Renal pelvis (tissue), 4 donors: ENCODE results near the gene SLC9A7. TPM values are rescaled to one million over a fixed set of nuclear protein-coding genes. Genes with fewer than 3 reads are reported as not detected.

Experiments
- DNase-seq: peaks from one replicate; pipeline ENCODE4 v3.0.0-alpha.2; 2013
- polyA plus RNA-seq, 3 donors: library from polyadenylated mRNA; unstranded; fragments of 120-200 nt; gene quantifications; one replicate each; pipeline ENCODE4 v1.2.1, GENCODE V29; 2013; ENCODE audit not compliant: insufficient read length in 3 of 3

The SLC9A7 gene
- polyA plus RNA-seq, 3 donors = 4.0 to 4.8 (median 4.2) TPM

- DNase-seq = no peak
Measured at GRCh38 chrX:46610070-46610658, 148.8 kb downstream of the SLC9A7 start.

DNA sequence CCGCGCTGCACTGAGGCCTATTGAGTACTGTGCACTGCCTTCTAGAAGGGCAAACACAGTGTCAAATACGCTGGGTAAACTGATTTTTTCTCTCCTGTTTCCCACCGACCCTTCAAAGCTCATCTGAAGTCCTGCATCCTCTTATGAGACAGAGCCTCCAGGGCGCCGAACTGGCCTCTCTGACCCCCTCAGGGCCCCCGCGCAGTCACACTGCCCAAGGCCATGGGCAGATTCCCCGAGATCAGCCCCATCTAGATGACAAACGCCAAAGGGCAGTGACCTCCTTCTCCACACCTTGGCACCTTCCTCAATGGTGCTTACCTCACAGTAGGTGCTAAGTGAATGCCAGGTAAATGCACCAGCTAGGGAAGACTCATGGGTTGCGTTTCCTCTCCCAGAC, 151.0 kb downstream of the SLC9A7 start:
- DNase-seq = no peak

GRCh38 chrX:46602468-46603102, 156.3 kb downstream of the SLC9A7 start:
- no peak for DNase-seq

DNA sequence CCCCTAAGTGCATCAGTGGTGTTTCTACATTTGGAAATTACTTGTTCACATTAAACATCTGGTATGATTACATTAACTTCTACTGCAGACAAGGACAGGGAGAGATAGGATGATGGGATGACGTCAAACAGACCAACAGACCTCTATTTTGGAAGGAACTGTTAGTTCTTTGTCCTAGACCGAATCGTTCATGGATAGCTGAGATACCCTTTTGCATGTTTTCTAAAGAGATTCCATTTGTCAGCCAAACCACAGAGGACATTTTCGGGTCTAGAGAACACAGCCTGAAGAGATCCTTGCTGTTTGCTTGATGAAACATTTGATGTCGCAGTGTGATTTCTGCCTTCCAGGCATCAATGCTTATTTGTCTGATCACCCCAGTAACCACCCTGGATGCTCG, 157.6 kb downstream of the SLC9A7 start:
- no peak for DNase-seq

- no peak for DNase-seq
Measured at GRCh38 chrX:46599051-46599560, 159.8 kb downstream of the SLC9A7 start.

DNA sequence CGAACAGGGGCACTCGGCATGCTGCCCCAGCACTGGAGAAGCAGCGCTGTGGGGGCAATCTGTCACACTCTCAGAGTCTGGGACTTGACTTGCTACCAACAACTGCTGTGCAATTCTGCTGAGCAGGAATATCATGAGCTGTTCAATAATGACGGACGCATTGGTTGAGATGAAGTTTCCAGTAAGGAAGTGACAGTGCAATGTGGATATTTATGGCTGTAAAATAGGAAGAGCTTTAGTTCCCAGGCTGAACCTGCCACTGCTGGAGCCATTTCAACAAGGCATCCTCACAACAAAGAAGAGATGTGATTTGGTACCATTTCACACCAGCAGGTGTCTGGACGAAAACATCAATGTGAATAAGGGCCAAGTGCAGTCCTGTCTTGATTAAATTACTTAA, 161.1 kb downstream of the SLC9A7 start:
- no peak for DNase-seq

GRCh38 chrX:46597208-46597607, 161.7 kb downstream of the SLC9A7 start:
- no peak for DNase-seq

- no peak for DNase-seq
Measured at GRCh38 chrX:46595084-46595483, 163.8 kb downstream of the SLC9A7 start.

GRCh38 chrX:46589977-46590723, 168.8 kb downstream of the SLC9A7 start:
- DNase-seq = no peak

DNA sequence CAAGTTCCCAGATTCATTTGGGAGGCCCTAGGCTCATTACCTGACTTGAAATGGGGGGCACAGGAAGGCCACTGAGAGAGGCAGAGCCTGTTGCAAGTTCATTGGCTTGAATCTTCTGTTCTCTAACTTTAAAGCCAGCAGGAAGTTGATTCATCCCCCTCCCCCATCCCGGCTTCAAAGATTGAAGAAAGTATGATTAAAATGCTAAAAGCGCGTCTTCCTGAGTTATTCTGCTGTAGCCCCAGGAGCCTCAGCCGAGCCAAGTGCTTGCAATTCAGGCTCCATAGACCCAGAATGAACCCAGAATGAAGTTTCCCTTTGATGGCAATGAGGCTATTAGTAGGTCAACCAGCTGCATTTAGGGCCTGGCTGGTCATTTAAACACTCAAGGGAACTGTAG, 170.7 kb downstream of the SLC9A7 start:
- no peak for DNase-seq

DNA sequence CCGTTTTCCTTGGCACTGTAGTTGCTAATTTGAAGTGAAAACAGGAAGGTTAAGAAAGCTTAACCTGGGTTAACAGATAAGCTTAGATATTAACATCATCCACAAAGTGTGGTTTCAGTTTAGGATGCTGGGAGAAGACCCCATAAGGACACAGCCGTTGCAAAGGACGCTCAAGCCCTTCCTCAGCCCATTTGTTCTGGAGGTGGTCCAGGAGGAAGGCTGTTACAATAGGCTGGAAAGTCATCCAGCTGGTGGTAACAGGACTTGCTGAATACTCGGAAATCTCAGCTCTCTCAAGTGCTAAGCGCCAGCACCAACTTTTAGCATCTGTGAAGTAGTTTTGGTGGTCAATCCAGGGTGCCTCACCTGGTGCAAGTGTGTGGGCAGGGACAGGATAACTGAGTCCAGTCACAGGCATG, 171.2 kb downstream of the SLC9A7 start:
- DNase-seq = no peak

GRCh38 chrX:46587158-46587557, 171.8 kb downstream of the SLC9A7 start:
- no peak for DNase-seq

GRCh38 chrX:46584736-46585135, 174.2 kb downstream of the SLC9A7 start:
- DNase-seq = no peak

DNA sequence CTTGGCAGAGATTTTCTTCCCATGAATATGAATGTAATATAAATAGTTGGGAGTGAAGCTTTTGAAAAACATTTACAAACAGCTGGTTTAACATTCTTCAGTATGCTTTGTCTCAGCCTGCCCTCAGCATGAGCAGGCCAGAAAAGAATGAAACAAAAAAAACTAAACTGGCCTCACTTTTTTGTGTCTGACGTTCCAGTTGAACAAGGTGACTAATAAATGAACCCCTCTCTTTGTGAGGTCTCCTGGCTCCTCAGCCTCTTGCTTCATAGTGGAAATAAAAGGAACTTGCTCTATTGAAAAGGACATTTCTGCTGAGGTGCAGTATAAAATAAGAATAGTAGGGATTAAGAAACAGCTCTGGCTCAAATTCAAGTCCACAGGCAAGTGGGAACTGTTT, 176.0 kb downstream of the SLC9A7 start:
- no peak for DNase-seq

GRCh38 chrX:46582325-46582724, 176.6 kb downstream of the SLC9A7 start:
- DNase-seq = no peak

- DNase-seq = no peak
Measured at GRCh38 chrX:46580613-46581012, 178.3 kb downstream of the SLC9A7 start.

- DNase-seq = no peak
Measured at GRCh38 chrX:46579250-46579649, 179.7 kb downstream of the SLC9A7 start.

GRCh38 chrX:46577221-46578005, 181.5 kb downstream of the SLC9A7 start:
- no peak for DNase-seq

DNA sequence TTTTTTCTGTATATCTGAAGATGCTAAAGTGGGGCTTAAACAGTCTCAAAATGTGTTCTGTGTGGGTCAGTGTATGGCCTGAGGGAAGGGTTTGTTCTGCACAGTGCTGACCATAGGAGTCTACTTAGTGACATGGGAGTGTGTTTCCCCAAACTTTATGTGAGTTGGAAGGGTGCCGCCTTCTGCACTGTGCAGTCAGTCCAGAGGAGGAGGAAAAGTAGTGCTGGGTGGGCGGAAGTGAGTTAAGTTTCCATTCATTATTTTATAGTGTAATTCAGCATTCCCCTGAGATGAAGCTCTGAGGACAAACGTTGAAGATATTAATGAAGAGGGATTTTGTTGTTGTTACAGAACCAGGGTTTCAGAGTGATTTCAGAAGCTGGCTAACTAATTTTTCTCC, 182.5 kb downstream of the SLC9A7 start:
- DNase-seq = no peak

- DNase-seq = no peak
Measured at GRCh38 chrX:46575991-46576392, 182.9 kb downstream of the SLC9A7 start.

GRCh38 chrX:46575586-46575985, 183.3 kb downstream of the SLC9A7 start:
- no peak for DNase-seq

DNA sequence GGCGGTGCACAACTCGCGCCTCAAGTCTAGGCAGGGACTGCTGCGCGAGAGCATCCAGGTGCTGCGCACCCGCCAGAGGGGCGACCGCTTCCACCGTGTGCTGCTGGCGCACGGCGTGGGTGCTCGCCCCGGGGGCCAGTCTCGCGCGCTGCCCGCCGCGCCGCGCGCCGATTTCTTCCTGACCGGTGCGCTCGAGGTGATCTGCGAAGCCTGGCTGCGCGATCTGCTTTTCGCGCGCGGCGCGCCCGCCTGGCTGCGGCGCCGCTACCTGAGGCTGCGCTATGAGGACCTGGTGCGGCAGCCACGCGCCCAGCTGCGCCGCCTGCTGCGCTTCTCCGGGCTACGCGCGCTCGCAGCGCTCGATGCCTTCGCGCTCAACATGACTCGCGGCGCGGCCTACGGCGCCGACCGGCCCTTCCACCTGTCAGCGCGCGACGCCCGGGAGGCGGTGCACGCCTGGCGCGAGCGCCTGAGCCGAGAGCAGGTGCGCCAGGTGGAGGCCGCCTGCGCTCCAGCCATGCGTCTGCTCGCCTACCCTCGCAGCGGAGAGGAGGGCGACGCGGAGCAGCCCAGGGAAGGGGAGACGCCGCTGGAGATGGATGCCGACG, 184.0 kb downstream of the SLC9A7 start:
- DNase-seq = no peak
